MM.1S (cell line): ENCODE data around the gene PDGFA.

Experiments used
- DNase-seq: peaks from one replicate; pipeline ENCODE4 v3.0.0-alpha.2; 2015
- H2AFZ ChIP-seq: fragments of 300-600 bp; sonication (generic); 2 replicates; pipeline ENCODE4 v1.6.0; 2016; ENCODE audit warnings: antibody characterized with exemption, low read length
- H3F3A ChIP-seq: fragments of 300-600 bp; sonication (generic); 2 replicates; pipeline ENCODE4 v1.6.1; 2016; ENCODE audit warnings: mild to moderate bottlenecking, antibody characterized with exemption, low read length, moderate library complexity, mixed read lengths; ENCODE audit not compliant: insufficient read depth
- H3K27ac ChIP-seq: fragments of 300-600 bp; sonication (generic); 2 replicates; pipeline ENCODE4 v1.5.1; 2016; ENCODE audit warnings: mild to moderate bottlenecking, low read length
- H3K27me3 ChIP-seq: fragments of 300-600 bp; sonication (generic); replicated peaks from 2 replicates; pipeline ENCODE4 v1.6.0; 2016; ENCODE audit warnings: low read length; ENCODE audit not compliant: insufficient read depth
- H3K36me3 ChIP-seq: fragments of 300-600 bp; sonication (generic); replicated peaks from 2 replicates; pipeline ENCODE4 v1.6.1; 2016; ENCODE audit warnings: mild to moderate bottlenecking, low read length, mixed read lengths; ENCODE audit not compliant: insufficient read depth
- H3K4me1 ChIP-seq: fragments of 300-600 bp; sonication (generic); 2 replicates; pipeline ENCODE4 v1.6.1; 2016; ENCODE audit warnings: low read length, mixed read lengths
- H3K4me2 ChIP-seq: fragments of 300-600 bp; sonication (generic); 2 replicates; pipeline ENCODE4 v1.6.0; 2016; ENCODE audit warnings: low read depth, low read length
- H3K4me3 ChIP-seq: fragments of 300-600 bp; sonication (generic); 2 replicates; pipeline ENCODE4 v1.5.1; 2016; ENCODE audit warnings: low read length, mixed read lengths
- H3K79me2 ChIP-seq: fragments of 300-600 bp; sonication (generic); 2 replicates; pipeline ENCODE4 v1.6.1; 2016; ENCODE audit warnings: mixed run types, low read length, mixed read lengths
- H3K9ac ChIP-seq: fragments of 300-600 bp; sonication (generic); 2 replicates; pipeline ENCODE4 v1.6.1; 2016; ENCODE audit warnings: low read length, mixed read lengths
- H3K9me2 ChIP-seq: fragments of 300-600 bp; sonication (generic); replicated peaks from 2 replicates; pipeline ENCODE4 v1.6.1; 2016; ENCODE audit warnings: mild to moderate bottlenecking, low read length, mixed read lengths; ENCODE audit not compliant: insufficient read depth
- H3K9me3 ChIP-seq: fragments of 300-600 bp; sonication (generic); replicated peaks from 2 replicates; pipeline ENCODE4 v1.6.1; 2016; ENCODE audit warnings: mild to moderate bottlenecking, low read length, mixed read lengths; ENCODE audit not compliant: insufficient read depth
- H4K20me1 ChIP-seq: fragments of 300-600 bp; sonication (generic); 2 replicates; pipeline ENCODE4 v1.6.1; 2016; ENCODE audit warnings: mild to moderate bottlenecking, low read length, moderate library complexity, mixed read lengths; ENCODE audit not compliant: insufficient read depth
- EZH2 ChIP-seq: fragments of 300-600 bp; sonication (generic); optimal IDR thresholded peaks from 2 replicates; pipeline ENCODE3; 2017; ENCODE audit warnings: low read depth, mild to moderate bottlenecking, antibody characterized with exemption, low read length, mixed read lengths
- EZH2phosphoT487 ChIP-seq: fragments of 300-600 bp; sonication (generic); IDR thresholded peaks from 2 replicates; pipeline ENCODE4 v1.6.1; 2018; ENCODE audit warnings: antibody characterized with exemption, low read length
- TF ChIP-seq, protein P1 (sequence below): fragments of 300-600 bp; sonication (generic); IDR thresholded peaks from 2 replicates; pipeline ENCODE4 v1.5.1; 2016; ENCODE audit warnings: antibody characterized with exemption, low read length, mixed read lengths

Gene PDGFA

GRCh38 chr7:524800-525199, 5.2 kb upstream of the PDGFA start:
- no peak overlapping the region for H2AFZ ChIP-seq
- no peaks in the 10 kb centered on the region for H3K9me2 ChIP-seq
- H3K4me2 ChIP-seq, result no peak overlapping the region
- no peaks in the 10 kb centered on the region for H3K36me3 ChIP-seq
- no peak for DNase-seq
- H3K79me2 ChIP-seq, result no peaks in the 10 kb centered on the region
- H3K9ac ChIP-seq, result no peak overlapping the region
- H3K9me3 ChIP-seq, result no peaks in the 10 kb centered on the region
- H3K27me3 ChIP-seq, result no peaks in the 10 kb centered on the region
- TF ChIP-seq, protein P1, sequence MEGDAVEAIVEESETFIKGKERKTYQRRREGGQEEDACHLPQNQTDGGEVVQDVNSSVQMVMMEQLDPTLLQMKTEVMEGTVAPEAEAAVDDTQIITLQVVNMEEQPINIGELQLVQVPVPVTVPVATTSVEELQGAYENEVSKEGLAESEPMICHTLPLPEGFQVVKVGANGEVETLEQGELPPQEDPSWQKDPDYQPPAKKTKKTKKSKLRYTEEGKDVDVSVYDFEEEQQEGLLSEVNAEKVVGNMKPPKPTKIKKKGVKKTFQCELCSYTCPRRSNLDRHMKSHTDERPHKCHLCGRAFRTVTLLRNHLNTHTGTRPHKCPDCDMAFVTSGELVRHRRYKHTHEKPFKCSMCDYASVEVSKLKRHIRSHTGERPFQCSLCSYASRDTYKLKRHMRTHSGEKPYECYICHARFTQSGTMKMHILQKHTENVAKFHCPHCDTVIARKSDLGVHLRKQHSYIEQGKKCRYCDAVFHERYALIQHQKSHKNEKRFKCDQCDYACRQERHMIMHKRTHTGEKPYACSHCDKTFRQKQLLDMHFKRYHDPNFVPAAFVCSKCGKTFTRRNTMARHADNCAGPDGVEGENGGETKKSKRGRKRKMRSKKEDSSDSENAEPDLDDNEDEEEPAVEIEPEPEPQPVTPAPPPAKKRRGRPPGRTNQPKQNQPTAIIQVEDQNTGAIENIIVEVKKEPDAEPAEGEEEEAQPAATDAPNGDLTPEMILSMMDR, result no peak
- TF ChIP-seq EZH2phosphoT487, result no peak
- no peak for TF ChIP-seq EZH2
- H3K4me3 ChIP-seq, result no peak overlapping the region
- no peak overlapping the region for H3K27ac ChIP-seq
- H3F3A ChIP-seq, result no peaks in the 10 kb centered on the region
- H4K20me1 ChIP-seq, result no peaks in the 10 kb centered on the region
- H3K4me1 ChIP-seq, result no peaks in the 10 kb centered on the region

DNA sequence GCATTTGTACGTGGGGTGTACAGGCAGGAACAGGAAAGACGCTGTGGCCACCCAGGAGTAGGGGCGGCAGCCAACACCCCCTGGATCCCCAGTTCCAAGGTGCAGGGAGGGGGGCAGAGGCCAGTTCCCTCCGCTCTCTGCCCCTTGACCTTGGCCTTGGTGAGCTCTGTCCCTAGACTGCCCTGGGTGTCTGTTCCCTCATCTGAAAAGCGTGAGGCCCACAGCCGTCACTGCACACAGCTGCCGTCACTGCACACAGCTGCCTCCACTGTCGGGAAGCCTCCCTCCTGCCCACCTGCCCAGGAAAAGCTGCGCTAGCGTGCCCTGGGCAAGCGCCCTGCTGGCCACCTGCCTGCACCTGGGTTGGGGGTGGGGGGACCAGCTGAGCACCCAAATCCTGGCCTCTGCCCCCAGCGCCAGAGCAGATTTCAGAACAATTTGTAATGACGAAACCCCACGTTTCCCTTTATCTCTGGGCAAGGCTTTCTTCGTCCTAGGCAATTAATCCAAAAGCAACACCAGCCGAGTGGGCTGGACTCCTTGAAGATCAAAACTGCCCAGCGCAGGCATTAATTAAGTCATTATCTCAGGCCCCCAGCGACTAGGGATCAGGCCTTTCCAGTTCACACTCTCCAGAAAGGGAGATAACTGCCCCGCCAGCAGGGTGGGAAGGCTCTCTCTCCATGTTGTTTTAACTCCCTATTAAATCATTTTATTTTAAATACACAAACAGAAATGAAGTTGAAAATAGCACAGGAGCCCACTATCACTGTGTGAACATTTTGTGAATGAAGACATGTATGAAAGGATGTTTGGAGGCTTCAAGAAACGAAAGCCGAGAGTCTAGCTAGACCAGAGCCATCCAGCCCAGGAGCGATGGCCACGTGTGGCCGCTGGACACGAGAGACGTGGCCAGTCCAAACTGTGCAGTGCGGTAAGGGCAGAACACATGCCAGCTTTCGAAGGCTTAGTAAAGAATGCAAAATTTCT, 4.0 kb upstream of the PDGFA start:
- Histone ChIP-seq H3F3A (no peaks in the 10 kb centered on the region), H3K9me3 (no peaks in the 10 kb centered on the region), H3K4me2 (no peak overlapping the region), H3K27ac (no peak overlapping the region), H2AFZ (no peak overlapping the region), H3K79me2 (no peaks in the 10 kb centered on the region), H3K36me3 (no peaks in the 10 kb centered on the region), H3K27me3 (no peaks in the 10 kb centered on the region), H3K9ac (no peak overlapping the region), H4K20me1 (no peaks in the 10 kb centered on the region), H3K4me1 (no peaks in the 10 kb centered on the region), H3K4me3 (no peak overlapping the region), H3K9me2 (no peaks in the 10 kb centered on the region)
- TF ChIP-seq EZH2phosphoT487, result no peak
- TF ChIP-seq, protein P1, result no peak
- TF ChIP-seq EZH2, result no peak
- DNase-seq, result no peak

DNA sequence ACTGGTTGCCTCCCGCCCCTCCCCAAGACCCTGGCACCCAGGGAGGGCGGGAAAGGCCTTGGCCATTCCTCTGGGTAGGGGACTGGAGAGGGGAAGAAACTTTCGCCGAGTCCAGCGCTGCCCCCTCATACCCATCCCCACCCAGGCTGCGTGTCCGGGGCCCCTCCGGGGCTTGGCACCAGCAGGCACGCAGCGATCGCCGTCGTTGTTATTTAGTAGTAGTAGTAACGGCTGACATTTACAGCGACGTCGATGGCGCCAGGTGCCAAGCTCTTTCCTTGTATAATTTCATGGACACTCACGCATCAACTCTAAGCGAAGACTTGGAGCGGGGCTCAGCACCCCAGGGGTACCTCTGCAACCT, 3.3 kb upstream of the PDGFA start:
- Histone ChIP-seq H3K4me3 (no peak overlapping the region), H3K27me3 (no peaks in the 10 kb centered on the region), H2AFZ (no peak overlapping the region), H3K9me2 (no peaks in the 10 kb centered on the region), H3K9me3 (no peaks in the 10 kb centered on the region), H3K9ac (no peak overlapping the region), H3K4me1 (no peaks in the 10 kb centered on the region), H3K79me2 (no peaks in the 10 kb centered on the region), H3K36me3 (no peaks in the 10 kb centered on the region), H4K20me1 (no peaks in the 10 kb centered on the region), H3F3A (no peaks in the 10 kb centered on the region), H3K4me2 (no peak overlapping the region), H3K27ac (no peak overlapping the region)
- TF ChIP-seq, protein P1, result no peak
- TF ChIP-seq EZH2 (no peak), EZH2phosphoT487 (no peak)
- DNase-seq, result no peak
